ENCODE results near the gene MYO3A. TPM values are rescaled to one million over a fixed set of nuclear protein-coding genes. Genes with fewer than 3 reads are reported as not detected.
"Not testable (repeated sequence)": the region's sequence is repeated elsewhere in the genome, so short reads cannot be mapped to it uniquely, and the experiment has no call there.

MYO3A gene
- total and polyA plus RNA-seq, 2 experiments from 2014 or later = 0.55 to 5.9 TPM

DNA sequence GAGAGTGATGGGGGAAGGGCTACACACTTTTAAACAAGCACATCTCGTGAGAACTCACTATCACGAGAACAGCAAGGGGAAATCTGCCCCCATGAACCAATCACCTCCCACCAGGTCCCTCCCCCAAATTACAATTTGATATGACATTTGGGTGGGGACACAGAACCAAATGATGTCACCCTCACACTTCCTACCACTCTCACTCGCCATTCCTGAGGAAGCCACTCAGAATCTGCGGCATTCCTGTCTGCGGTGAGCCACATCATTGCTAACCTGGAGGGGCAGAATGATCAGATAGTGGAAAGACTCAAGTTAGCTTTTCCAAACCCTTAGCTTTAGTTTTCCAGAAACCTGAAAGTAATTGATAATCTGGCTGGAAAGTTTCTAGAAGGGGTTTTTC is 66.9 kb downstream of the MYO3A start:
- Histone ChIP-seq H3K27ac (no peak overlapping the region), H3K9me3 (ENCODE audit: low read depth) (no peaks in the 10 kb centered on the region), H3K36me3 (no peaks in the 10 kb centered on the region), H3K4me3 (no peak overlapping the region), H3K4me1 (ENCODE audit: low read depth) (no peaks in the 10 kb centered on the region), H3K27me3 (no peaks in the 10 kb centered on the region)
- TF ChIP-seq CTCF (IDR thresholded peaks at IDR 0.05; ENCODE audit: low read depth, low read length) = no peak
- DNase-seq (ENCODE audit: low read depth in 1 of 2, low spot score in 1 of 2) = no peak

DNA sequence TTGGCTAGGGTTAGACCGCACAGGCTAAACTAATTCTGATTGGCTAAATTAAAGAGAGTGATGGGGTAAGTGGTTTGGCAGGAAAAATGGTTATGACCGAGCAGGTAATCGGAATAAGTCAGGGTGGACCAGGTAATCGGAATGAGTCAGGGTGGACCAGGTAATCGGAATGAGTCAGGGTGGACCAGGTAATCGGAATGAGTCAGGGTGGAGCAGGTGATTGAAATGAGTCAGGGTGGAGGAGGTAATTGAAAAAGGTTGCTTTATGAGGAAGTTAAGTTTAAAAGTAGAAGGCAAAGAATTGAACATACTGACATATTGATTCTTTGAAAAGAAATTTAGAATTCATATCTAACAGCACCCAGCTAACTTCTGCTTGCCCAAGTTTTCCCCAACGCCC is 68.4 kb downstream of the MYO3A start:
- H3K36me3 ChIP-seq = not testable (repeated sequence)

GRCh38 chr10:26015092-26015491 is 81.1 kb downstream of the MYO3A start:
- H3K36me3 ChIP-seq = no peaks in the 10 kb centered on the region
- no peaks in the 10 kb centered on the region for H3K9me3 ChIP-seq (ENCODE audit: low read depth)
- no peak overlapping the region for H3K27ac ChIP-seq
- DNase-seq (ENCODE audit: low read depth in 1 of 2, low spot score in 1 of 2) = no peak
- H3K4me1 ChIP-seq (ENCODE audit: low read depth) = no peaks in the 10 kb centered on the region
- H3K27me3 ChIP-seq = no peaks in the 10 kb centered on the region
- TF ChIP-seq CTCF (IDR thresholded peaks at IDR 0.05; ENCODE audit: low read depth, low read length) = no peak
- no peak overlapping the region for H3K4me3 ChIP-seq

More for the DNA sequence above, 68.4 kb downstream of the MYO3A start:
- H3K9me3 ChIP-seq (ENCODE audit: low read depth); DNase-seq (ENCODE audit: low read depth in 1 of 2, low spot score in 1 of 2); H3K4me3 ChIP-seq; H3K27me3 ChIP-seq; H3K4me1 ChIP-seq (ENCODE audit: low read depth); H3K27ac ChIP-seq: not testable (repeated sequence)

GRCh38 chr10:26022831-26023230 is 88.8 kb downstream of the MYO3A start:
- DNase-seq (ENCODE audit: low read depth in 1 of 2, low spot score in 1 of 2) = no peak
- no peak for TF ChIP-seq CTCF (IDR thresholded peaks at IDR 0.05; ENCODE audit: low read depth, low read length)

GRCh38 chr10:26024303-26024702 is 90.3 kb downstream of the MYO3A start:
- Histone ChIP-seq H3K27ac (no peak overlapping the region), H3K27me3 (no peaks in the 10 kb centered on the region), H3K9me3 (ENCODE audit: low read depth) (no peaks in the 10 kb centered on the region), H3K4me1 (ENCODE audit: low read depth) (no peaks in the 10 kb centered on the region), H3K36me3 (no peaks in the 10 kb centered on the region), H3K4me3 (no peak overlapping the region)
- DNase-seq (ENCODE audit: low read depth in 1 of 2, low spot score in 1 of 2) = no peak
- TF ChIP-seq CTCF (IDR thresholded peaks at IDR 0.05; ENCODE audit: low read depth, low read length) = no peak

More at GRCh38 chr10:26022831-26023230, 88.8 kb downstream of the MYO3A start:
- Histone ChIP-seq H3K9me3 (ENCODE audit: low read depth) (no peaks in the 10 kb centered on the region), H3K36me3 (no peaks in the 10 kb centered on the region), H3K4me1 (ENCODE audit: low read depth) (no peaks in the 10 kb centered on the region), H3K27me3 (no peaks in the 10 kb centered on the region), H3K27ac (no peak overlapping the region), H3K4me3 (no peak overlapping the region)

DNA sequence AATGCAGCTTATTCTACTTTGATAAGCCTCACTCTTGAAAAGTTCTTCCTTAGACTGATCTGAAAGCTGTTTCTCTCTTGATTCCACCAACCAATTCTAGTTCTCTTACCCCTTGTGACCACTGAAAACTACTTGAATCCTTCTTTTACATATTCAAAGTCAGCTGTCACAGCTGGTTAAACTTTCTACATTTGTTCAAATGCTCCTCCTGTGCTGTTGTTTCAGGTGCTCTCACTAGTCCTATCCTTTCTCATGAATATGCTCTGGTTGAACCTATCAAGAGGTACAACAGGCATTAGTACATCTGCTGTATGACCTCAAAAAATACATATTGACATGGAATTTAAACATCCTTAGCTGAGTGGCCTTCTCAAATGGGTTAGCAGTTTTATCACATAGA is 91.5 kb downstream of the MYO3A start:
- Histone ChIP-seq H3K27me3 (no peaks in the 10 kb centered on the region), H3K27ac (no peak overlapping the region), H3K4me1 (ENCODE audit: low read depth) (no peaks in the 10 kb centered on the region), H3K4me3 (no peak overlapping the region), H3K36me3 (no peaks in the 10 kb centered on the region), H3K9me3 (ENCODE audit: low read depth) (no peaks in the 10 kb centered on the region)
- TF ChIP-seq CTCF (IDR thresholded peaks at IDR 0.05; ENCODE audit: low read depth, low read length) = no peak
- no peak for DNase-seq (ENCODE audit: low read depth in 1 of 2, low spot score in 1 of 2)

All from cardiac muscle cell (in vitro differentiated cells and primary cell).